ENCODE results near the gene PKD2.

GRCh38 chr4:88033309-88033708 is 25.9 kb downstream of the PKD2 start:
- TF ChIP-seq POLR2A (IDR thresholded peaks at IDR 0.05; ENCODE audit: low read depth, low read length) (no peak), SMC3 (IDR thresholded peaks at IDR 0.05; ENCODE audit: low read depth, low read length) (peak; percentile 76), CTCF (conservative IDR thresholded peaks at IDR 0.05; ENCODE audit: low read depth, low read length) (peak; percentile 74), RFX5 (IDR thresholded peaks at IDR 0.05; ENCODE audit: low read depth, low read length) (no peak), MXI1 (IDR thresholded peaks at IDR 0.05; ENCODE audit: borderline replicate concordance, low read depth, low read length) (no peak), RAD21 (IDR thresholded peaks at IDR 0.05; ENCODE audit: low read length) (peak; percentile 80), MAZ (IDR thresholded peaks at IDR 0.05; ENCODE audit: borderline replicate concordance, low read depth, low read length) (no peak), CHD1 (IDR thresholded peaks at IDR 0.05; ENCODE audit: low read depth, low read length) (no peak), MAFK (IDR thresholded peaks at IDR 0.05; ENCODE audit: low read depth, low read length) (no peak), BHLHE40 (IDR thresholded peaks at IDR 0.05; ENCODE audit: low read depth, low read length) (no peak)

Measured in IMR-90 (cell line).